ENCODE data around the gene IL2RA. TPM values are rescaled to one million over a fixed set of nuclear protein-coding genes. Genes with fewer than 3 reads are reported as not detected.

The IL2RA gene
- total RNA-seq, 1 experiment from 2014 or later = 0.59 TPM

DNA sequence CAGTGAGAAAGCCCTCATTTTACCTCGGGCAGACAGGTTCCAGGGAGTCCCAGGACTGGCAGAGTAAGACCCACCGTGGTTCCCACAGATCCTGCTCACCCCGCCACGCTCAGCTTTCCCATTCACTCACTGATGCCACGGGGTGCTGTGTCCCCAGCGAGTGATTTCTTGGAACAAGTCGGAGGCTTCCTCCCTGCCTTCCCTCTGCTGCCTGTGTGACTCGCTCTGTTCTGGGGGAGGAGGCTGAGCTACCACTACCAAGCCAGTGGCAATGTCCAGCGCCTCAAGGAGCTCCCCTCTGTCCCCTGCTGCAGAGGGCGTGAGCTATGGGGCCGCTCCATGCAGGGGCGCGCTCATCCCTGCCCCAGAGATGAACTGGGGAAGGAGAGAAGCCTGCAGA is 97.4 kb downstream of the IL2RA start:
- Histone ChIP-seq H3K9me2 (ENCODE audit: insufficient read depth) (no peaks in the 10 kb centered on the region), H4K20me1 (ENCODE audit: insufficient read depth) (no peaks in the 10 kb centered on the region), H3K4me1 (ENCODE audit: control insufficient read depth in 1 of 2, insufficient read depth in 2 of 2, low read length in 2 of 2) (no peaks in the 10 kb centered on the region), H3K4me2 (ENCODE audit: low read length) (no peak overlapping the region), H3K9ac (ENCODE audit: low read length) (no peak overlapping the region), H2AFZ (ENCODE audit: low read depth, low read length, poor library complexity, severe bottlenecking) (no peak overlapping the region), H3K36me3 (ENCODE audit: control insufficient read depth in 1 of 2, insufficient read depth in 2 of 2, low read length in 2 of 2) (no peaks in the 10 kb centered on the region), H3K4me3 (replicated peaks in 1 of 2; ENCODE audit: low read depth in 1 of 2, low read length in 2 of 2) (no peak overlapping the region), H3K79me2 (ENCODE audit: insufficient read depth, low read length) (no peaks in the 10 kb centered on the region), H3K27me3 (ENCODE audit: insufficient read depth, low read length) (no peaks in the 10 kb centered on the region), H3K27ac (ENCODE audit: low read depth, low read length) (no peak overlapping the region), H3K9me3 (ENCODE audit: control insufficient read depth in 1 of 2, insufficient read depth in 1 of 2, low read depth in 1 of 2, low read length in 2 of 2) (no peaks in the 10 kb centered on the region)
- intact Hi-C loops (cut with micrococcal nuclease) = no loop called here
- TF ChIP-seq TCF7L2 (IDR thresholded peaks at IDR 0.05; ENCODE audit: borderline replicate concordance, extremely low read depth, insufficient read depth, insufficient read length) = no peak
- RAD21 ChIA-PET (ENCODE audit: low non-redundant PET in 1 of 2, low total read pairs in 2 of 2, uncharacterized antibody in 2 of 2, unreplicated experiment in 2 of 2) = no interaction called here
- no TSS peak for BruUV-seq (replicated peaks)
- DNase-seq (ENCODE audit: low read depth, low spot score) (no peak), ATAC-seq (no peak)
- POLR2A ChIA-PET = no interaction called here
- CTCF ChIA-PET = no interaction called here

DNA sequence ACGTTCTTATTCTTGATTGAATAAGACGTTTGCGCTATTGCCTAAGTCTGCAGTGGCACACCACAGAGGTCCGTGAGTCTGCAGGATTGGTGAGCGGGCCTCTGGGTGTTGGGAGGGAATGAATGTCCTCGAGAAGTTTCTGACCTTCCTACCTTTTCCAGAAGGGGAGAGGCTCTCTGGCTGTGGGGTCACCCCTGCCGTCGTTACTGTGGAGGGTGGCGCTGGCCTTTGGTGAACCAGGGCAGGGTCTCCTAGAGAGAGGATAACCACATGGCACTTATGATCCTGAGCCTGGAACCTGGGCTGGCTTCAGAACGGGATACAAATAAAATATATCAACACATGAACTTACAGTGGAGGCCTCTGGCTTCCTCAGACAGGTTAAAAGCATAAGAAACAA is 98.6 kb downstream of the IL2RA start:
- CTCF ChIA-PET = no interaction called here
- no peaks in the 10 kb centered on the region for H3K79me2 ChIP-seq (ENCODE audit: insufficient read depth, low read length)
- intact Hi-C loops (cut with micrococcal nuclease) = no loop called here
- no peak overlapping the region for H3K27ac ChIP-seq (ENCODE audit: low read depth, low read length)
- H3K4me1 ChIP-seq (ENCODE audit: control insufficient read depth in 1 of 2, insufficient read depth in 2 of 2, low read length in 2 of 2) = peaks cover 4 to 5% of the 10 kb centered on the region in 2 experiments
- RAD21 ChIA-PET (ENCODE audit: low non-redundant PET in 1 of 2, low total read pairs in 2 of 2, uncharacterized antibody in 2 of 2, unreplicated experiment in 2 of 2) = no interaction called here
- DNase-seq (ENCODE audit: low read depth, low spot score) = no peak
- H2AFZ ChIP-seq (ENCODE audit: low read depth, low read length, poor library complexity, severe bottlenecking) = no peak overlapping the region
- BruUV-seq (replicated peaks) = no TSS peak
- POLR2A ChIA-PET = no interaction called here
- no peaks in the 10 kb centered on the region for H3K9me3 ChIP-seq (ENCODE audit: control insufficient read depth in 1 of 2, insufficient read depth in 1 of 2, low read depth in 1 of 2, low read length in 2 of 2)
- ATAC-seq = no peak
- H3K9me2 ChIP-seq (ENCODE audit: insufficient read depth) = no peaks in the 10 kb centered on the region
- no peaks in the 10 kb centered on the region for H3K36me3 ChIP-seq (ENCODE audit: control insufficient read depth in 1 of 2, insufficient read depth in 2 of 2, low read length in 2 of 2)
- no peaks in the 10 kb centered on the region for H3K27me3 ChIP-seq (ENCODE audit: insufficient read depth, low read length)
- H4K20me1 ChIP-seq (ENCODE audit: insufficient read depth) = no peaks in the 10 kb centered on the region
- no peak overlapping the region for H3K4me3 ChIP-seq (replicated peaks in 1 of 2; ENCODE audit: low read depth in 1 of 2, low read length in 2 of 2)
- no peak overlapping the region for H3K9ac ChIP-seq (ENCODE audit: low read length)
- H3K4me2 ChIP-seq (ENCODE audit: low read length) = no peak overlapping the region
- TF ChIP-seq JUND (IDR thresholded peaks at IDR 0.05) = no peak
- no peak for TF ChIP-seq POLR2AphosphoS5 (IDR thresholded peaks at IDR 0.05; ENCODE audit: low read depth, low read length)
- no peak for TF ChIP-seq CEBPB (IDR thresholded peaks at IDR 0.05; ENCODE audit: low read depth)
- no peak for TF ChIP-seq FOSL1 (IDR thresholded peaks at IDR 0.05; ENCODE audit: low read depth)
- no peak for TF ChIP-seq SIN3A (IDR thresholded peaks at IDR 0.05; ENCODE audit: low read depth)
- TF ChIP-seq, protein P1, sequence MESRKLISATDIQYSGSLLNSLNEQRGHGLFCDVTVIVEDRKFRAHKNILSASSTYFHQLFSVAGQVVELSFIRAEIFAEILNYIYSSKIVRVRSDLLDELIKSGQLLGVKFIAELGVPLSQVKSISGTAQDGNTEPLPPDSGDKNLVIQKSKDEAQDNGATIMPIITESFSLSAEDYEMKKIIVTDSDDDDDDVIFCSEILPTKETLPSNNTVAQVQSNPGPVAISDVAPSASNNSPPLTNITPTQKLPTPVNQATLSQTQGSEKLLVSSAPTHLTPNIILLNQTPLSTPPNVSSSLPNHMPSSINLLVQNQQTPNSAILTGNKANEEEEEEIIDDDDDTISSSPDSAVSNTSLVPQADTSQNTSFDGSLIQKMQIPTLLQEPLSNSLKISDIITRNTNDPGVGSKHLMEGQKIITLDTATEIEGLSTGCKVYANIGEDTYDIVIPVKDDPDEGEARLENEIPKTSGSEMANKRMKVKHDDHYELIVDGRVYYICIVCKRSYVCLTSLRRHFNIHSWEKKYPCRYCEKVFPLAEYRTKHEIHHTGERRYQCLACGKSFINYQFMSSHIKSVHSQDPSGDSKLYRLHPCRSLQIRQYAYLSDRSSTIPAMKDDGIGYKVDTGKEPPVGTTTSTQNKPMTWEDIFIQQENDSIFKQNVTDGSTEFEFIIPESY (IDR thresholded peaks at IDR 0.05; ENCODE audit: extremely low read depth, insufficient replicate concordance, low read length) = no peak
- TF ChIP-seq, protein P2, sequence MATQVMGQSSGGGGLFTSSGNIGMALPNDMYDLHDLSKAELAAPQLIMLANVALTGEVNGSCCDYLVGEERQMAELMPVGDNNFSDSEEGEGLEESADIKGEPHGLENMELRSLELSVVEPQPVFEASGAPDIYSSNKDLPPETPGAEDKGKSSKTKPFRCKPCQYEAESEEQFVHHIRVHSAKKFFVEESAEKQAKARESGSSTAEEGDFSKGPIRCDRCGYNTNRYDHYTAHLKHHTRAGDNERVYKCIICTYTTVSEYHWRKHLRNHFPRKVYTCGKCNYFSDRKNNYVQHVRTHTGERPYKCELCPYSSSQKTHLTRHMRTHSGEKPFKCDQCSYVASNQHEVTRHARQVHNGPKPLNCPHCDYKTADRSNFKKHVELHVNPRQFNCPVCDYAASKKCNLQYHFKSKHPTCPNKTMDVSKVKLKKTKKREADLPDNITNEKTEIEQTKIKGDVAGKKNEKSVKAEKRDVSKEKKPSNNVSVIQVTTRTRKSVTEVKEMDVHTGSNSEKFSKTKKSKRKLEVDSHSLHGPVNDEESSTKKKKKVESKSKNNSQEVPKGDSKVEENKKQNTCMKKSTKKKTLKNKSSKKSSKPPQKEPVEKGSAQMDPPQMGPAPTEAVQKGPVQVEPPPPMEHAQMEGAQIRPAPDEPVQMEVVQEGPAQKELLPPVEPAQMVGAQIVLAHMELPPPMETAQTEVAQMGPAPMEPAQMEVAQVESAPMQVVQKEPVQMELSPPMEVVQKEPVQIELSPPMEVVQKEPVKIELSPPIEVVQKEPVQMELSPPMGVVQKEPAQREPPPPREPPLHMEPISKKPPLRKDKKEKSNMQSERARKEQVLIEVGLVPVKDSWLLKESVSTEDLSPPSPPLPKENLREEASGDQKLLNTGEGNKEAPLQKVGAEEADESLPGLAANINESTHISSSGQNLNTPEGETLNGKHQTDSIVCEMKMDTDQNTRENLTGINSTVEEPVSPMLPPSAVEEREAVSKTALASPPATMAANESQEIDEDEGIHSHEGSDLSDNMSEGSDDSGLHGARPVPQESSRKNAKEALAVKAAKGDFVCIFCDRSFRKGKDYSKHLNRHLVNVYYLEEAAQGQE (IDR thresholded peaks at IDR 0.05; ENCODE audit: low read depth) = no peak
- TF ChIP-seq SRF (IDR thresholded peaks at IDR 0.05; ENCODE audit: low read depth) = no peak
- no peak for TF ChIP-seq CBX3 (IDR thresholded peaks at IDR 0.05; ENCODE audit: low read depth)
- TF ChIP-seq RAD21 (IDR thresholded peaks at IDR 0.05; ENCODE audit: low read depth) = no peak
- TF ChIP-seq ZNF274 (IDR thresholded peaks at IDR 0.05; ENCODE audit: low read depth, low read length) = no peak
- TF ChIP-seq ELF1 (IDR thresholded peaks at IDR 0.05; ENCODE audit: borderline replicate concordance, low read depth) = no peak
- no peak for TF ChIP-seq TCF7L2 (IDR thresholded peaks at IDR 0.05; ENCODE audit: borderline replicate concordance, extremely low read depth, insufficient read depth, insufficient read length)
- TF ChIP-seq, protein P3, sequence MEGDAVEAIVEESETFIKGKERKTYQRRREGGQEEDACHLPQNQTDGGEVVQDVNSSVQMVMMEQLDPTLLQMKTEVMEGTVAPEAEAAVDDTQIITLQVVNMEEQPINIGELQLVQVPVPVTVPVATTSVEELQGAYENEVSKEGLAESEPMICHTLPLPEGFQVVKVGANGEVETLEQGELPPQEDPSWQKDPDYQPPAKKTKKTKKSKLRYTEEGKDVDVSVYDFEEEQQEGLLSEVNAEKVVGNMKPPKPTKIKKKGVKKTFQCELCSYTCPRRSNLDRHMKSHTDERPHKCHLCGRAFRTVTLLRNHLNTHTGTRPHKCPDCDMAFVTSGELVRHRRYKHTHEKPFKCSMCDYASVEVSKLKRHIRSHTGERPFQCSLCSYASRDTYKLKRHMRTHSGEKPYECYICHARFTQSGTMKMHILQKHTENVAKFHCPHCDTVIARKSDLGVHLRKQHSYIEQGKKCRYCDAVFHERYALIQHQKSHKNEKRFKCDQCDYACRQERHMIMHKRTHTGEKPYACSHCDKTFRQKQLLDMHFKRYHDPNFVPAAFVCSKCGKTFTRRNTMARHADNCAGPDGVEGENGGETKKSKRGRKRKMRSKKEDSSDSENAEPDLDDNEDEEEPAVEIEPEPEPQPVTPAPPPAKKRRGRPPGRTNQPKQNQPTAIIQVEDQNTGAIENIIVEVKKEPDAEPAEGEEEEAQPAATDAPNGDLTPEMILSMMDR (IDR thresholded peaks at IDR 0.05 in 2 of 3, conservative IDR thresholded peaks at IDR 0.05 in 1 of 3; ENCODE audit: borderline replicate concordance in 1 of 3, insufficient read depth in 1 of 3, low read depth in 2 of 3, low read length in 2 of 3) = no peak

Measured in HCT116 (cell line).